Middle frontal gyrus (tissue), 1 donor: ENCODE measurements around the gene CREB5.
"Not testable (repeated sequence)": the region's sequence is repeated elsewhere in the genome, so short reads cannot be mapped to it uniquely, and the experiment has no call there.

Experiments
- DNase-seq: peaks from one replicate; pipeline ENCODE4 v3.0.0-alpha.2; 2015; ENCODE audit warnings: low spot score; ENCODE audit errors: extremely low spot score

The CREB5 gene

DNA sequence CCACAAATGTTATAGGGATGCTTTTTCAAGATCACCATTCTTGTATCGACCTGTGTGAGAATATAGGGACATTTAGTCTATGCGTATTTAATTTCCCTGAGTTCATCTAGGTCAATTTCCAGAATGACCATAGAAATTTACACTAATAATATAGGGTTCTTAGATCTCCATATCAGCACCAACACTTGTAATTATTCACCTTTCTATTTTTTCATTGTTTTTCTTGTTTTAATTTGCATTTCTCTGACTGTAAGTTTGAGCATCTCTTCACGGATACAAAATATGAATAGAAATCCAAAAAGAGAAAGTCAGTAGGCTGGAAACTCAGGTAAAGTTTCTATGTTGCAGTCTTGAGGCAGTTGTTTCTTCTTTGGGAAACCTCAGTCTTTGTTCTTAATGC is 134.8 kb downstream of the CREB5 start:
- DNase-seq: no peak

- no peak for DNase-seq
Observed at GRCh38 chr7:28548416-28548815, 136.1 kb downstream of the CREB5 start.

GRCh38 chr7:28549998-28550397 is 137.7 kb downstream of the CREB5 start:
- no peak for DNase-seq

GRCh38 chr7:28550580-28551186 is 138.4 kb downstream of the CREB5 start:
- DNase-seq: no peak

GRCh38 chr7:28551331-28551730 is 139.0 kb downstream of the CREB5 start:
- no peak for DNase-seq

DNA sequence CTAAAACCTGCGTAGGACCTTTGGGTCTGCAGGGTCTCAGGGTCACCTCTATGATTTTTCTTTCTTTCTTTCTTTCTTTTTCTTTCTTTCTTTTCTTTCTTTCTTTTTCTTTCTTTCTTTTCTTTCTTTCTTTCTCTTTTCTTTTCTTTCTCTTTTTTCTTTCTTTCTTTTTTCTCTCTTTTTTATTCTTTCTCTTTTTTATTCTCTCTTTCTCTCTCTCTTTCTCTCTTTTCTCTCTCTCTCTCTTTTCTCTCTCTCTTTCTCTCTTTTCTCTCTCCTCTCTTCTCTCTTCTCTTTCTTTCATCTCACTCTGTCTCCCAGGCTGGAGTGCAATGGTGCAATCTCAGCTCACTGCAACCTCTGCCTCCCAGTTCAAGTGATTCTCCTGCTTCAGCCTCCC is 139.4 kb downstream of the CREB5 start:
- DNase-seq: not testable (repeated sequence)

DNA sequence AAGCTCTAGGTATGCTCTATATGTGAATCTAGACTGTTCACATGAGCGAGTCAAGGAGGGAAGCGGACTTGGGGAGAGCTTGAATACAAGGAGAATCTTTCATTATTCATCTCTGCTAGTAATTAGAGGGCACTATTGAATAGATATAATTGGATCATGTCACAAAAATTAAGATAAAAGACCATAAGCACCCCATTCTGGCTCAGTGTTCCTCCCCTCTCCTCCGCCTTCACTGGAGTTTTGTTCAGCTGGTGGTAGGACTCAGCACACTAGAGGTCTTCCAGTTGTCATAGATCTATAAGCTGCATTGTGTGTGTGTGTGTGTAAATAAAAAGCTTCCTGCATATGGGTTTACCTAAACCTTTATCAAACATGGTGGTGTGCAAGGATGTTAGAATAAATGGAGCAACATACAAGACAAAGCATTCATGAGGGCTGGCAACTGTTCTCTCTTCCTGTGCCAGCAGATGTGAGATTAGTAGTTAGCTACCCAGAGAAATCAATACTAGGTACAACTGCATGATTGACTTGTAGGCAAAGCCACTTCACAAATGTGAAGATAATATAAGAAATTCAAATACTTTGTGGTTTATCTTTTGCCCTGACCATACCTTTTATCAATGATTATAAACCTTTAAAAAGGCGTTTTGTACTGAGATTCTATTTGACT is 142.6 kb downstream of the CREB5 start:
- no peak for DNase-seq

GRCh38 chr7:28556025-28556424 is 143.7 kb downstream of the CREB5 start:
- DNase-seq: no peak

DNA sequence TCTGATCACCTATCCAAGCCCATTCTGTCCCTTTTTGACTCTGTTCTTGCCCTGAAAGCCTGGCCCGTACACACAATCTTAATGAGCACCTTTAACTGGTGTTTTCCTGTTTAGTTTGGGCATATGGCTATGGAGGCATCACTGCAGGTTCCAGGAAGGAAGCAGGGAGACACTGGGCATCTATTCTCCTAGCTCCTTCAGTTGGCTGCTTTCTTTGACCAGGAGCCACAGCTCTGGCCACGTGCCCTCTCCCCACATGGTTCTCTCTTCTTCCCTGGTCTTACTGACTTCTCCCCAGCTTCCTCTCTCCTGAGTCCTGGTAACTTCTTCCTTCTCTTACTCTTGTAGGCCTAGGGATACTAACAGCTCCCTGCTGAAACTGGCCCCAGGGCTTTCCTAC is 144.4 kb downstream of the CREB5 start:
- DNase-seq: no peak

- no peak for DNase-seq
Observed at GRCh38 chr7:28558236-28558635, 145.9 kb downstream of the CREB5 start.

DNA sequence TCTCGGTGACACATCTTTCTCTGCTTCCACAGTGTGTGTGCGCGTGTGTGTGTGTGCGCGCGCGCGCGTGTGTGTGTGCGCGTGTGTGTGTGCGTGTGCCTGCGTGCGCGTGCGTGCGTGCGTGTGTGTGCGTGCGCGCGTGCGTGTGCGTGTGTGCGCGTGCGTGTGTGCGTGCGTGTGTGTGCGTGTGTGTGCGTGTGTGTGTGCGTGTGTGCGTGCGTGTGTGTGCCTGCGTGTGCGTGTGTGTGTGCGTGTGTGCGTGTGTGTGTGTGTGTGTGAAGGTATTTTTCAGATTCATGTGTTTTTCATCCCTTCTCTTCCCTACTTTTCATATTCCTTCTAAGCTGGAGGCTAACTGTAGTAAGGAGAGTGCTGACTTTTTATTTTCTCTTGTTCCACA is 148.4 kb downstream of the CREB5 start:
- DNase-seq: no peak

DNA sequence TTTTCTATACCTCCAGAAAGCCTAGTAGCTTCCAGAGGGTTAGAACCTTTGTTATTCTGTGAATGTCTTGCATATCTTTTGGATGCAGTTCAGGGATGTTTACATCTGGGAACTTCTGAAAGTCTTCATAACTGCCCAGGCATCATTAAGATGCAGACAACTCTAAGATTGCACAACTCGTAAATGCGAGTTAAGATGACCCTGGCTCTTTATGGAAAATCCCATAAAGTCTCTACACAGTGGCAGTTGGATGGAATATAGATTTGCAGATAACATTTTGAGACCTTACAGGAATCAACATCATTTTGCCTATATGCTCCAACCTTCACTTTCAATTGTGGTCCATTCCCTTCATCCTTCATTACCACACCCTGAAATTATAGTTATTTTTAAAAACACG is 151.7 kb downstream of the CREB5 start:
- no peak for DNase-seq

DNA sequence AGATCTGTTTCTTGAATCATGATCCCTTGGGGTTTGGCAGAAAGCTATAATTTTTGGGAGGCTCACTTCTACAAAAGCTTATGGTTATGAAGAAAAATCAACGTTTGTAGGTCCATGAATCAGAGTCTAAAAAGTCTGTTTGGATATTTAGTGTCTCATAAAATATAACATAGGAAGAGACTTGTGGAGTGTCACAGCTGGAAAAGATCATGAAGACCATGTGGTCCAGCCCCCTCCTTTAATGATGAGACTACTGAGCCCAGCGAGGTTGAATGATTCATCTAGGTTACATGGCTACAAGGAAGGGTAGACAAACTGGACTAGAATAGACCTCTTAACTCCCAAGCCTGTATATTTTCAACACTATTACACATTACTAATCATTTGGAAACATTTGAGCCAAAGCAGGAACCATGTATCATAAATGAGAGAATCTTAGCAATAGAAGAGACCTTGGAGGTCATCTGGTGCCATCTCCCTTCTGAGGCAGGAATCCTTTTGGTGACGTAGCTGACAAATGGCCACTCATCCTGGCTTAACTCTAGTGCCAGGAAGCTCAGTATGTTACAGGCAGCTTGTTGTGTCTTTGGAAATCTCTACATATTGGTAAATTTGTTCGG is 152.5 kb downstream of the CREB5 start:
- no peak for DNase-seq

- DNase-seq: no peak
Observed at GRCh38 chr7:28565980-28566379, 153.7 kb downstream of the CREB5 start.

DNA sequence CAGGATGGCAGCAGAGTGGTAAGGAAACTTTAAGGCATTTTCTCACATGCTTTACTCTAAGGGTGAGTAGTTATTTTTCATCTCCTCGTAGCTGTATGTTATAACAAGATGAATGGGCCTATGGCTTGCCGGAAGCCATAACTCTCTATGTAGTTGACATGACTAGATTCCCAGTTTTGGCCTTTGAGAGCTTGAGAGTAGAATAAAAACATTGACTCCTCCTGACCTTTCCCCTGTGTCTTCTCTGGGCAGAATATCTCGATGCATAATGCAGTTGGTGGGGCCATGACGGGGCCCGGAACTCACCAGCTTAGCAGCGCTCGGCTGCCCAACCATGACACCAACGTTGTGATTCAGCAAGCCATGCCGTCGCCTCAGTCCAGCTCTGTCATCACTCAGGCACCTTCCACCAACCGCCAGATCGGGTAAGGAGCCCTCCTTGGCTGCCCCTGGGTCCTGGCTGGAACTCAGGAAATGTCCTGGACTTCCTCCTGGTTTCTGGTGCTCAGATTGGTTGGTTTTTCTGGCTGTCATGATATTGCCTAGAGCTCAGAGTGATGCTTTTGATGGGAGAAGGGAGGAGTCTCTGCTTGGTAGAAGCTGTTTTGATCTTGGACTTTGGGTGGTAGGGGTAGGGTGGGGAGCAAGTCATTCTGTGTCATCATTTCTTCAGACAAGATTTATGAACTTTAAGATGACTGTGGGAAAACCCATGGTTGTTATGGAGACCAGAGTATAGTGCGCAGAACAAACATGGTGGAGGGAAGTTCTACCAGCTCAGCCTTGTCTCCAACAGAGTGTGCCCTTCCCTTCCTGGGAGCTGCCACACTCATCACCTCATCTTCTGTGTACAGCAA is 158.0 kb downstream of the CREB5 start:
- no peak for DNase-seq

DNA sequence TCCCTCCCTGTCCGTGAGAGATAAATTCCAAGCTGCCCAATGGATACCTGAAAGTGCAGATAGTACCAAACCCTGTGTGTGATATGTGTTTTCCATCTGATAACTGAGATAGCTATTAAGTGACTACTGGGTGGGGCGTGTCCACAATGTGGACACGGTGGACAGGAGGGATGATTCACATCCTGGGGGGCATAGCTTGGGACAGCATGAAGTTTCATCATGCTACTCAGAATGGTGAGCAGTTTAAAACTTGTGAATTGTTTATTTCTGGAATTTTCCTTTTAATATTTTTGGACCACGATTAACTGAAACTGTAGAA is 158.6 kb downstream of the CREB5 start:
- DNase-seq: no peak

DNA sequence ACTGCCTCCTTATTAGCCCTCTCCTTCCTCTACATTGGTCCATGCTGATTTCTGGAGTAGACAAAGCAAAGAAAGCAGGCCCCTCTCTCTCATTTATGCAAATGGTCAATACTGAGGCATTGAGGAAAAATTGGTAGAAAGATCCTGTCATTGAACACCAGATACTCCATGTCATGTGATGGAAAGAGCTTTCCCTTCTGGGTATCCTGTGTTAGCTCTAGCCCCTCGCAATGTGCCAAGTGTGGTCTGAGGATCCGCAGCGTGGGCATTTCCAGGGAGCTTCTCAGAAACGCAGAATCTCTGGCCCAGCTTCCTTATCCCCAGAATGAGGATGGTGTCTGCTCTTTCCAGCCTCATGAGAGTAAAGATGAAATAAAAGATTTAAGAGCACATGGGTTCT is 159.1 kb downstream of the CREB5 start:
- DNase-seq: no peak

- no peak for DNase-seq
Observed at GRCh38 chr7:28572321-28573058, 160.2 kb downstream of the CREB5 start.

- no peak for DNase-seq
Observed at GRCh38 chr7:28573059-28573553, 160.8 kb downstream of the CREB5 start.

DNA sequence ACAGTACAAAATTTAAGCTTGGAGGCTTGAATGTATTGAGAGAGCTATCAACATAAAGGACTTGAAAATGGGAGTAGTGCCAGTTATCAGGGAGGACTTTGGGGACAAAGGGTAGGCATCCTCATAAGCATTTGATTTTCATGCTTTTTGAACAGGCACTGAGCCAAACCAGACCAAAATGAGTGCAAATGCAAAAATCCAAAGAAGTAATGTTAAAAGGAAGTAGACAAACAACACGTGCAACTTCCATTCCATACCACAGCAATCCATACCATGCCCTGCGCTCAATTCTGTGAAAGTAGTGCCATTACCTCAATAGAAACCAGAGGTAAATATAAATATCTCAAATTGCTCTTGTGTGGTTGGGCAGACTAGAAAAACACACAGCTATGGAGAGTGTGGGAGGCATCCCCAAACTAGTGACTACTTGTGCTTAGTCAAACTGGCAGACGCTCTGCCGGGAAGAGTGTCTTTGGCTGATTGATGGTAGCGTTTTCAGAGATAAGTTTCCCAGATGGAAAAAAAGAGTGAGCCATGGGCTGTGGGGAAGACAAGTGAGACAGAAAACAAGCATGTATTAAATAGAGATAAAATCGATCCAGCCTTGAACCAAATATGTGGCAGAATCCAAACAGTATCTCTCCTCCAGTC is 161.5 kb downstream of the CREB5 start:
- no peak for DNase-seq

- no peak for DNase-seq
Observed at GRCh38 chr7:28575241-28575643, 162.9 kb downstream of the CREB5 start.
